NCI-H128 (cell line): ENCODE data around the gene GALNT18.
"Not testable (repeated sequence)": the region's sequence is repeated elsewhere in the genome, so short reads cannot be mapped to it uniquely, and the experiment has no call there.

Source experiments
- DNase-seq: peaks from one replicate; lab custom pipeline; 2025; ENCODE audit not compliant: unreplicated experiment; lab: John Stamatoyannopoulos, UW

Gene GALNT18

DNA sequence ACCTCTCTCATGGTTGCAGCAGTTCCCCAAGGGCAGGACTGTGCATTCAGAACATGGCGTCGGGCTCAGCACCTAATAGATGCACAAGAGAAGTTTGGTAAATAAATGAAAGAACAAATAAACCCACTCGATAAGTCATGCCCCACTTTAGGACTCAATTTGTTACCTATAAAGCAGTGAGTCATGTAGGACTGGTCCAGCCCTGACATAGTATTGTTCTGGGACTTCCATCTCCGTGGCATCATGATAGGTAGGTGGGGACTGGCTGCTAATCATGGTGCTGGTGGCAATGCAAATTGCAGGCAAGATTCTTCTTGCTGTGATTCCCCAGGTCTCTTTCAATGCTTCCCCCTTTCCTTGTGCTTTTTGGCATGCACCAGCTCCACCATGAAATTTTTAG lies 150.6 kb downstream of the GALNT18 start:
- DNase-seq = no peak

DNA sequence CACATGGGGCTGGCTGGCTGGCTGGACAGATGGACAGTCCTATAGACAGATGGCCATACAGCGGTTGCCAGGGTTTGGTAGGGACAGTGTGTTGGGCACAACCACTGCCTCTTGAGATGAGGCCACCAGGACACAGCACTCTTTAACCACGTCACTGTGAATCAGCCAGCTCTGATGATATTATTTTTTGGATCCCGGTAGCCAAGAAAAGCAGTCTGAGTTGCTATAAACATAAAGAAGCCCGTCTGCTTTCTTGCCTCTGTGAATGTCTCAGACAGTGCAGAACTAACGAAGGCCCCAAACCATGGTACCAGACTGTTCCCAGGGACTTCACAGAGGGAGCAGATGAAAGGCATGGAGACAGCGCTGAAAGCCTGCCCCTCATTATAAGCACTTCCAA lies 152.9 kb downstream of the GALNT18 start:
- DNase-seq = no peak

DNA sequence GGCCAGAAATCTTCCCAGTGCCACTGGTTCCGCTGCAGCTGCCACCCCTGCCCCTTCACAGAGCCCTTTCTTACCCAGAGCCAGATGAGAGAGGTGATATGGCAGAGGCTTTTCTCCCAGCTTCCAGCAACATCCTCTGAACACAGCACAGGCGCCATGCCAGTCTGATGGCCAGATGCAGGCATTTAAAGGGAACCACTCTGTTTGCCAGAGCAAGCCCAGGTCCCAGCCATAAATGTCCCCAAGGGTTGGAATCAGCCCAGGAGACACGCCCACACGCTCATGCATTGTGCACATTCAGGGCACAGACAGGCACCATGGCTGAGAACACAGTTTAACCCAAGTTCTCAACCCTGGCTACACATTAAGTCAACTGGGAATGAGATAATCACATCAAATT lies 154.5 kb downstream of the GALNT18 start:
- no peak for DNase-seq

DNA sequence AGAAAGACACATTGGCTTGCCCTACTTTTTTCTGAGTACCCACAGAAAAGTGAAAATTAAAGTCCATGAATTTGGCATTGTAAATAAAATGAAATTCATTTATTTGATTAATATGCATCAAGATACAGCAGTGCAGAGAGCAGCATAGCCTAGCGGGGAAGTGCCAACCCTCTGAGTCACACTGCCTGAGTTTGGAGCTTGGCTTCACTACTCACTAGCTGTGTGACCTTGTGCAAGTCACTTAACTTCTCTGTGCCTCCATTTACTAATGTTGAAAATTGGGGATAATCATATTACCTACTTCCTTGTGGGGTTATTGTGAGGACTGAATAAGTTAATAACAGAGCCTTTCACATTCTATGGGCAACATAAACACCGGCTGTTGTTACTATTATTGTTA lies 157.2 kb downstream of the GALNT18 start:
- no peak for DNase-seq

DNA sequence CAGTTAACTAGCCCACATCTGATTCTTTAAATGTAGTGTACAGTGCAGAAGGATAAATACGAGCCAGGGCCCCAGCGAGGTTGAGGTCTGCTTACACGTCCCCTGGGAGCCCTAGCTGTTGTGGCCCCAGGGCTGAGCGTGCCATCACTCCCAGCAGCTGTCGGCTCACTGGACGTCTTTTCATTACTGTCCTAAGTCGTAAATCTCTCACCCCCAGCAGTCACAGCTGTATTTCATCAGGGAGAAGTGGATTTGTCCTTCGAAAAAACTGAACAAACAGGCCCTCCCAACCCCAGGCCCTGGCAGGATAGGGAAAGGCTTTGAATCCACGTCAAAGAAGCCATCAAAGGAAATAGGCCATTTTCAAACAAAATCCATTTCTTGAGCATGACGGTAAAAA lies 158.4 kb downstream of the GALNT18 start:
- no peak for DNase-seq

DNA sequence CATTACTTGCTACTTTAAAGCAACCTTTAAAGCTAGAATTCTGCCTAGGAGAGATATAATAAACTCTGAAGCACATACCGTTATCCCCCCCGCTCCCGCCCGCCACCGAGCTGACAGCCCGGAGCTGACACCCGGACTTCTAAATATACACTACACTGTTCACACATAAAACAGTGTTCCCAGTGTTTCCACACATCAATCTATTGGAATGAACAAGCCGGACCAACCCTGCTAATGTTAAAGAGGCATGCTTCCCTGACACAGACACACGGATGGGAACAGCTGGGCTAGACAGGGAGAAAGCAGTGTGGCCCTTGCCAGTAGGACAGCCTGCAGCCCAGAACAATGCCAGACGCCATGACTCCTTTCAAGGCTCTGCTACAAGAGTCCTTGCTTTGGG lies 160.3 kb downstream of the GALNT18 start:
- DNase-seq = no peak

DNA sequence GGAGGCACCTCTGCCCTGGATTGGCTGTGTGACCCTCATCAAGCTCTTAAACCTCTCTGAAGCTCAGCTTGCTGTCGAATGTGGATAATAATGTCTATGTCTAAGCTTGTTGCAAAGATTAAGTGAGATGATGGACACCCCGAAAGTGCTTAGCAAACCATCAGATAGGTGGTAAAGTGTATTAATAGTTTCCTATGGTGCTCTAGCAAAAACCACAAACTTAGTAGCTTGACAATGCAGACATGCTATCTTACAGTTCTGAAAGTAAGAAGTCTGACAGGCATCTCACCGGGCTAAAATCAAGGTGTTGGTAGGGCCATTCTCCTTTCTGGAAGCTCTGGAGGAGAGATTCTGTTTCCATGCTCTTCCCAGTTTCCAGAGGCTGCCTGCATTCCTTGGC lies 162.2 kb downstream of the GALNT18 start:
- no peak for DNase-seq

DNA sequence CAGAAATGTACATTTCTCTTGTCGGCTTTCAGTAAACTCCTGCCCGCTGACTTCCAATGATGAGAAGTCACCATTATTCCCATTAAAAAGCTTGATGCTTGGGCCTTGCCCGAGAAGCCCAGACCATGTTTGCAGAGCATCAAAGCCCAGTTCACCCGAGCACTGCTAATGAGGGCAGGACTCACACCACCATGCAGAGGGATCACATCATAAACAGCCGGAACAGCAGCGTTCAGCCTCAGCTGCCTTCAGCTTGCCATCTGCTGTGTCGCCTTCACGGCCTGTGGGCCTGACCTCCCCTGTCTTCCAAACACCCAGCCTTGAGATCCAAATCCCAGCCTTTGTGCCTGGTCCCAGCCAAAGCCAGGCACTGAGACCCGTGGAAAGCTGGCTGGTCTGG lies 163.3 kb downstream of the GALNT18 start:
- no peak for DNase-seq

DNA sequence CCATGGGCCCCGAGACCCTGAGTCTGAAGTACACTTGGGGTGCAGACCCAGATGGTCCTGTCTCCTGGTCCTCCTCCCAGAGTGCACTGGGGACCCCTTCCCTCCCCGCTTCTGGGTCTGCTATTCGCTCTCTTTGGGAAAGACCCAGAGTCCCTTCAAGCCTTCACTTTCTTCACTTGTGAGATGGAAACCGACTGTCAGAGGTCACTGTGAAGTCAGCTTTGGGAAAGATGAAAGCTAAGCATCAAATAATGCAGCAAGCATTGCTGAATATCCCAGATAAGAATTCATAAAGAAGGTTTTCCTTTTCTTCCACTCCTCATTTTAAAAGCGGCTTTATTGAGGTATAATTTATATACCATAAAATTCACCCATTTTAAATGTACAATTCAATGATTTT lies 163.8 kb downstream of the GALNT18 start:
- no peak for DNase-seq

DNA sequence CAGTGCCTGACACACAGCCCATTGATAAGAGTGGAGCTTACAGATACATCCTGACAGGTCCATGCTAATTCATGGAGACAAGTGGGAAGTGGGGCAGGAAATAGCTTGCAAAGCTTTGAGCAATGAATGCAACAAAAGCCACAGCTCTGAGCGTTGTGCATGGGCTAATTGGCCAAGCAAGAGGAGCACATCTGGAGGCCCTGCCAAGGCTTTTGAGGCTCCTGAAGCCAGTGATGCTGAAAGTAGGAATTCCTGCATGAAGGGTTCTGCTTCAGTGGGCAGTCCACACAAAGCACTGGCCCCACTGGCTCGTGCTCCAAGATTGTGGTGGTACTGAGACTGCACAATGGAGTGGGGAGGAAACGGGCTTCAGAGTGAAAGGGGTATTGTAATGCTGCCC lies 164.9 kb downstream of the GALNT18 start:
- DNase-seq = no peak

DNA sequence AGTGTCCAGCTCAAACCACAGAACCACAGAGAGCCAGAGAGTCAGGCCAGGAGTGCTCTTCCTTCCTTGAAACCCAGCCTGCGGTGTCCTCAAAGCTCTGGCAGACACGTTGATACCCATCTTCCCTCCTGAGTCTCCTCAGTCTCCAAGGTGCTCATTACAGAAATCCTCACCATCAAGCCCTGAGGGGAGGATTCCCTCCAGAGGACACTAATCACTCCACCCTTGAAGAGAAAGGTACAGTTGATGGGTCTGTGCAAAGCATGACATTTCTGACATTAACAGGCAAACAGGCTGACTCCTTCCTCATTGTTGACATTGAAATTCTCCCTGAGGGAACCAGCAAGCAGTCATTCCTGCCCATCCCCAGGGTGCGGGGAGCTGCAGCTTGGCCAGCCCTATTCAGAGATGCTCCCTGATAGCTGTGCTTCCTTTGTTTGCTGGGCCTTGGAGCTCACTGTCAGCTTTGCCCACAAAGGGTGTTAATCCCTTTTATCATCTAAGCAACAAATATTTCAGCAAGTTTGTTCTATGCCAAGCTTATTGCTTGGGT lies 167.1 kb downstream of the GALNT18 start:
- DNase-seq = no peak

DNA sequence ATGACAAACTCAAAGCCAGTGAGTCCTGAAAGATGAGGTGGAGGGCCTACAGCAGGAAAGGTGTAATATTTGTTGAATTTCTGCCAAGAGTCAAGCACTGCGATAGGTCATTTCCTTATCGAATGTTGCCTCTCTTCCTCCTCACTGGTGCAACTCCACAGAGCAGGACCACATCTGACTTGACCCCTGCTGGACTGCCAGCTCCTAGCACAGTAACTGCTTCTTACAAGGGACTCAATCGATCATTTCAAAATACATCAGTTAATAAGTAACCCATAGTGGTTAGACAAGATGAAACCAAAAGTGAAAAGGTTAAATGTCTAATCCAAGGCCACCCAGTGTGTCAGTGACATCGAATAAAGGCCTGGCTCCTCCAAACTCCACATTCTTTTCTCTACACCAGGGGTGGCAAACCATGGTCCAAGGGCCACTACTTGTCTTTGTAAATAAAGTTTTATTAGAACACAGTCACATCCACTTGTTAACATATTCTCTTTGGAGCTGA lies 170.3 kb downstream of the GALNT18 start:
- no peak for DNase-seq

DNA sequence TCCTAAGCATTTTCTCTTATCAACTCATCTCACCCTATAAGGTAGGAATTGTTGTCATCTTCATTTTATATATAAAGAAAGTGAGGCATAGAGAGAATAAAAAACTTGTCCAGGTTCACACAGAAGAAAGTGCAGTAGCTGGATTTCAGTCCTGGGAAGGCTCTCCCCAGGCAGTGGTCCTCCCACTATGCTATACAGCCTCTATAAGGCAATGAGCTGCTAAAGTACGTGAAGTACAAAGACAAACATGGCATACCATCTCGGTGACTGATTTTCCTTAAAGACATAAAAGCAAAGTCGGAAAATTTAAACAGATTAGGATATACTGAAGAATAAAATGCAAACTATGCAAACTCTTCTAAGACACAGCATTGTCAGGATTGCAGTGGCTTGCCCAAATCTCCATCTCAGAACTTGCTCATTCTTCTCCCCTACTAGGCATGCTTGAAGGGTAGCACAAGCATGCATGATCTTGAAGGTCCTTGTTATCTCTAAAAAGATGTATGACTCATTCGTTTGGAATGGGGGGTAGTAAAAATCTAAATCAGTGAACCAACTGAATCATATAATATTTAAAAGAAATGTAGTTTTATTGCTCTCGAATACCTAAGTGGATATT lies 171.0 kb downstream of the GALNT18 start:
- no peak for DNase-seq

DNA sequence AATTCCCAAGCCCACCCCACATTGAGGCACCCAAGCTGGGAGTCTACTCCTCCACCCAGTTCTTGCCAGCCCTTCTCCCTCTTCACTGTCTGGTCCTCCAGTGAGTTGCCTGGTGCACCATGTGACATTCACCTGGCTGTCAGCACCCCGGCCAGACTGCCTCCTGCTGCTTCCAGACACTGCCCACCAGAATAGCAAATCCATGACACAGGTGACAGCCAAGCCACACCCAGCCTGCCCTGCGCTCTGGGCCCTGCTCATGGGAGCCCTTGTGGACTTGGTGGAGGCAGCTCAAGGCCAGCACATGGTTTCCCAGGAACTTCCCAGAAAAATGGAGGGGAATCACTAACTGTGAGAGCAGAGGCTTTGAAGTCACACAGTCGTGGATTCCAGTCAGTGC lies 172.5 kb downstream of the GALNT18 start:
- no peak for DNase-seq

DNA sequence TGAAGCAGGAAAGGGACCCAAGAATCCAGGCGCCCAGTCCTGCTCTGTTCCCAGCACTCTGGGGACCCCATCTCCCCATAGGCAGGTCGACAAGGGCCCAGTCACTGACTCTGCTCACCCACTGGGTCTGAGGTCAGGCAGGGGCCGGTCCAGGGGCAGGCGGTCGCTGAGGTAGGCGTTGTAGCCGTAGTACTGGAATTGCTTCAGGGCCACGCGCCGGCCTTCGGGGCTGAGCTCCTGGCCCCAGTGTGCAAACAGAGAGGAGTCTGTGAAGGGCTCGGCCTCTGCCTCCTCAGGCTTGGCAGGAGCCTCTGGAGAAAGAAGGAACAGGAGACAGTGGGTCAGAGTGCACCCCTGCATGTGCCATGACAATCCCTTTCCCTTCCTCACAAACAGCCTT lies 173.2 kb downstream of the GALNT18 start:
- no peak for DNase-seq

DNA sequence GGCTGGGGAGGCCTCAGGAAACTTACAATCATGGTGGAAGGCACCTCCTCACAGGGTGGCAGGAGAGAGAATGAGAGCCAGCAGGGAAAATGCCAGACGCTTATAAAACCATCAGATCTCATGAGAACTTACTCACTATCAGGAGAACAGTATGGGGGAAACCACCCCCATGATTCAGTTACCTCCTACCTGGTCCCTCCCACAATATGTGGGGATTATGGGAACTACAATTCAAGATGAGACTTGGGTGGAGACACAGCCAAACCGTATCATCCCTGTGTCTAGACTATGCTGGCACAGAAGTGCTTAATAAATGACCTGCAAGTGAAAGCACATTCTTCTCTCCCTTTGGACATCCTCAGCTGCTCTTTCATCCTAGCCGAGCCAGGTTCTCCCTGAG lies 174.2 kb downstream of the GALNT18 start:
- not testable (repeated sequence) for DNase-seq

DNA sequence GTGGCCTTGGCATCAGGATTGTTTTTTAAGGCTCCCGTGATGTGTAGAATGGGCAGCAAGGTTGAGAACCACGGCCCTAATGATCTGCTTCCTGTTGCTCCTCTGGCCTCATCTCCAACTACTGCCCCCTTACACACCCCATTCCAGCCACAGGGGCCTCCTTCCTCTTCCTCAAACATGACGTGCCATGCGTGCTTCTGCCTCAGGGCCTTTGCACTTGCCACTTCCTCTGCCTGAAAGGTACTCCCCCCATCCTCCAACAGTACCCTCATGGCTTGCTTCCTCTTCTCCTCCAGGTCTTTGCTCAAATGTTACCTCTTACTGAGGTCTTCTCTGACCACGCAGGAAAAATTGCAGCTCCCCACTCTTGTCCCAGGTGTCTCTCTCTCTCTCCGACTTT lies 174.8 kb downstream of the GALNT18 start:
- no peak for DNase-seq

DNA sequence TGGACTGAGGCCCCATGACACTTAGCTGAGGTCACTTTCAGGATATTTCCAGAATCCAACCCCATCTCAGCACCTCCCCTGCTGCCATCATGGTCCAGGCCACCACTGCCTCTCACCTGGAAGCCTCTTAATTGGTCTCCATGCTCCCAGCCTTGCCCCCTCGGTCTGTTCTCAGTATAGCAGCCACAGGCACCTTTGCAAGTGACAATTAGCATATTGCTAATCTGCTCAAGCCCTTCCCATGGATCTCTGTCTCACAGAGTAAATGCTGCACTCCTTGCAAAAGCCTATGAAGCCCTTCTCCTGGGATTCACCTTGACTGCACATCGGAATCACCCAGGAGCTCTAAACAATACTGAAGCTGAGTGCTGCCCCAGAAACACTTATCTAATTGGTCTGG lies 175.2 kb downstream of the GALNT18 start:
- DNase-seq = no peak

DNA sequence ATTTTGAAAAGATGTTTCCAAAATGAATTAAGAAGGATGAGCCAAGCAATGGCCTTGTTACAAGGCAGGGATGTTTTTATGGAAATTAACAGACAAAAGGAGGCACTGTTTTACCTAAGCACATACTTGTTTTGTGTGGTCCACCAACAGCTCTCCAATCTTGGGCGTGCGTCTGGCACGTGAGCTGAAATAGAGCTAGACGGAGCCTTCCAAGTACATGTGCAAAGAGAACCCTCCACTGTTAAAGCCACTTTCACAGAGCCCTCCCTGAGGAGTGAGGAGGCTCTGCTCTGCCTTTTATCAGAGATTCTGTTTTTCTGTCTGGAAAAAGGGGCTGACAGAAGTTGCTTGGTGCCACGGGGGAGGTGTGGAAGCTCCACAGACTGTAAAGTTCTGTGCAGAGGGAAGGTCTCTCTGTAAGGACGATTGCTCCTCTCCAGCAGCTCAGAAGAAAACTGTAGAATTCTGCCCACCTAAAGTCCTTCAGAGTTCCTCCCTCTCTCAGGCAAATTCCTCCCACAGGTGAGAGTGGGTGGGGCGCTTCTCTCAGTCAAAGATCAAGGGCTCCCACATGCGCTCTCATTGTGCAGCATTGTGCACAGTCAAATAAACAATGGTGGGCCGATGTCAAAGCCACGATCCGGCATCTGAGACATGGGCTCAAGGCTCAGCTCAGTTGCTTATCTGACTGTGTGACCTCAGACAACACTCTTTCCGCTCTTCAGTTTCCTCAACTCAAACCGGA lies 176.2 kb downstream of the GALNT18 start:
- no peak for DNase-seq

DNA sequence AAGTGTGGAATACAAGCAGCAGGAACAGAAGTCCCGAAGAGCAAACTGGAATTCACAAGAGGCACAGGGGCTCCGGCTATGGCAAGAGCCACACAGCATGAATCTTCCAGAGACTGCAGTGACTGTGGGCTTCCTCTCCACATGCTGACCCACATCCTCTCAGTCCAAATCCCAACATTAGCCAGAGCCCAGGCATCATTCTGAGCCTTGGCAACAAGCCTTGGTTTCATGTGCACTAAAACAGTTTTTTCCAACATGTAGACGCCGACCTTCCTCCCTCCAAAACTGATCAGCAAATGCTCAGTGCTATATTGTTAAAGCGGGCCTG lies 177.0 kb downstream of the GALNT18 start:
- no peak for DNase-seq

DNA sequence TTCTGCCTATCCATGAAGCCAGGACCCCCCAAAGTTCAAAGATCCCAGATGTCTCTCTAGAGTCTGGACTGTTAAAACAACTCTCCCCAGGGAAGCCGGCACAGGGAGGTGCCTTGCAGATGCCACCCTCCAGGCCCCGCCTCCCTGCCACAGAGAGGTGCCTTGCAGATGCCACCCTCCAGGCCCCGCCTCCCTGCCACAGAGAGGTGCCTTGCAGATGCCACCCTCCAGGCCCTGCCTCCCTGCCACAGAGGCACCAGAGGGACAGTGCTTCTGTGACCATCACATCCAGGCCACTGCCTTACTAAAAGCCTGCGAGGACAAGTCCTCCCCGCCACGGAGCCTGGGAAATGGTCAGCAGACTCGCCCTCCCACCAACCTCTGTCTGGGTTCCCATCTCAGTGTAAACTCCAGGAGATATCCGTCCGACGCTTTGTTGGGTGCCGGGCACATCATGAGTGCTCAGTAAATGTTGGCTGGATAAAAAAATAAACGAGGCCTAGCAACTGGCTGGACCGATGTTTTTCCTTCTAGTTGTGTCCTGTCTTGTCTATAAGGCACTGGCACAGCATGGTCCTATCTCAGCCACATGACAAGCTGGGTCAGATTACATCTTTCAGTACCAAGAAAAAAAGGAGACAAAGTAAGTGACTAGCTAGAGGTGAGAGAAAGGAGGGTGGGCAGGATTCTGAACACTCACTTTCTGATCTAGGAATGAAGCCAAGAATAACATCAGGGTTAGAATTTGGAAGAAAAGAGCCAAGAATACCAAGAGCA lies 177.6 kb downstream of the GALNT18 start:
- no peak for DNase-seq

DNA sequence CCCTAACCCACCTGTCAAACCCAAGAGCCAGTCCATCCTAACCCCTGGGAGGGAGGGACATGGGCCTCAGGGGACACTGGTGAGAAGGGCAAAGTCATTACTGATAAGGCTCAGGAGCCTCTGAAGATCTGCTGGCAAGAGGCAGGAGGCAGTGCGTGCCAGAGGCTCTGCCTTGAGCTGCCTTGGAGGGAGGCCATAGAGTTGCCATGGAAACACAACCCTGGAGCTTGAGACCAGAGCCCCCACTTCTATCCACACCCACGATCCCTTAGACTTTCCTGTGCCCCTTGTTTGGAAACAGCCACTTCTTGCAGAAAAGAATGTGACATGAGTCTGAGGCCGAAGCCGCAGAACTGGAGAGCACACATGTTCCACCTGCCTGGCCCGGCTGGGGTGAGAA lies 179.0 kb downstream of the GALNT18 start:
- no peak for DNase-seq
